Measurements from ENCODE around the gene CHST1.

DNA sequence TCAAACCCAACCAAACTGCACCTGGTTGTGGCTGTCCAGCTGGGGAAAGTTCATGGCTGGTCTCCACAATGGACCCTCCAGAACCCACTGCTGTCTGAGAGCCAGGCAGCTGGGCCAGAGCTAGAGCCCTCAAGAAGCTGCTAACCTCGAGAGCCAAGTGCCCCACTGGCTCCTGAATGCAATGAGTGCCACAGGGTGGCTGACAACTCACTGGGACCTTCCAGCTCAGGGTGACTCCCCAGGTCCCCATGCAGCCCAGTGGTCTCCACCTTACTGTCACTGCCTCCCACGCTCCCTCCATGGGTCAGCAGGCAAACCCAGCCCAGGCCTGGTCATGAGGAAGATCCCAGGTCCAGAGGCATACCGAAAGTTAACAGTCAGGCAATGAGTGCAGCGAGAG, 8.0 kb upstream of the CHST1 start:
- no peak for TF ChIP-seq EP300 (IDR thresholded peaks at IDR 0.05; ENCODE audit: borderline replicate concordance)
- no peak for TF ChIP-seq FOXM1 (IDR thresholded peaks at IDR 0.05; ENCODE audit: borderline replicate concordance, low read depth)
- TF ChIP-seq TEAD4 (IDR thresholded peaks at IDR 0.05): no peak
- no peak for TF ChIP-seq EGR1 (IDR thresholded peaks at IDR 0.05)
- TF ChIP-seq, protein P1, sequence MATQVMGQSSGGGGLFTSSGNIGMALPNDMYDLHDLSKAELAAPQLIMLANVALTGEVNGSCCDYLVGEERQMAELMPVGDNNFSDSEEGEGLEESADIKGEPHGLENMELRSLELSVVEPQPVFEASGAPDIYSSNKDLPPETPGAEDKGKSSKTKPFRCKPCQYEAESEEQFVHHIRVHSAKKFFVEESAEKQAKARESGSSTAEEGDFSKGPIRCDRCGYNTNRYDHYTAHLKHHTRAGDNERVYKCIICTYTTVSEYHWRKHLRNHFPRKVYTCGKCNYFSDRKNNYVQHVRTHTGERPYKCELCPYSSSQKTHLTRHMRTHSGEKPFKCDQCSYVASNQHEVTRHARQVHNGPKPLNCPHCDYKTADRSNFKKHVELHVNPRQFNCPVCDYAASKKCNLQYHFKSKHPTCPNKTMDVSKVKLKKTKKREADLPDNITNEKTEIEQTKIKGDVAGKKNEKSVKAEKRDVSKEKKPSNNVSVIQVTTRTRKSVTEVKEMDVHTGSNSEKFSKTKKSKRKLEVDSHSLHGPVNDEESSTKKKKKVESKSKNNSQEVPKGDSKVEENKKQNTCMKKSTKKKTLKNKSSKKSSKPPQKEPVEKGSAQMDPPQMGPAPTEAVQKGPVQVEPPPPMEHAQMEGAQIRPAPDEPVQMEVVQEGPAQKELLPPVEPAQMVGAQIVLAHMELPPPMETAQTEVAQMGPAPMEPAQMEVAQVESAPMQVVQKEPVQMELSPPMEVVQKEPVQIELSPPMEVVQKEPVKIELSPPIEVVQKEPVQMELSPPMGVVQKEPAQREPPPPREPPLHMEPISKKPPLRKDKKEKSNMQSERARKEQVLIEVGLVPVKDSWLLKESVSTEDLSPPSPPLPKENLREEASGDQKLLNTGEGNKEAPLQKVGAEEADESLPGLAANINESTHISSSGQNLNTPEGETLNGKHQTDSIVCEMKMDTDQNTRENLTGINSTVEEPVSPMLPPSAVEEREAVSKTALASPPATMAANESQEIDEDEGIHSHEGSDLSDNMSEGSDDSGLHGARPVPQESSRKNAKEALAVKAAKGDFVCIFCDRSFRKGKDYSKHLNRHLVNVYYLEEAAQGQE (IDR thresholded peaks at IDR 0.05; ENCODE audit: low read depth): no peak
- TF ChIP-seq, protein P2, sequence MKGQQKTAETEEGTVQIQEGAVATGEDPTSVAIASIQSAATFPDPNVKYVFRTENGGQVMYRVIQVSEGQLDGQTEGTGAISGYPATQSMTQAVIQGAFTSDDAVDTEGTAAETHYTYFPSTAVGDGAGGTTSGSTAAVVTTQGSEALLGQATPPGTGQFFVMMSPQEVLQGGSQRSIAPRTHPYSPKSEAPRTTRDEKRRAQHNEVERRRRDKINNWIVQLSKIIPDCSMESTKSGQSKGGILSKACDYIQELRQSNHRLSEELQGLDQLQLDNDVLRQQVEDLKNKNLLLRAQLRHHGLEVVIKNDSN (IDR thresholded peaks at IDR 0.05): no peak
- TF ChIP-seq CREB1 (IDR thresholded peaks at IDR 0.05; ENCODE audit: low read depth): no peak
- TF ChIP-seq ZBTB7A (IDR thresholded peaks at IDR 0.05; ENCODE audit: low read depth): no peak
- no peak for TF ChIP-seq YY1 (IDR thresholded peaks at IDR 0.05; ENCODE audit: low read depth)

Measured in Ishikawa (cell line).